Stimulated activated CD8-positive, alpha-beta memory T cell treated with anti-CD3 and anti-CD28 coated beads, Interleukin-7, amount 100 ng/mL, for 24 hours (primary cell): ENCODE measurements around the gene SLC34A3.

ENCODE experiments used
- DNase-seq: peaks from one replicate; pipeline ENCODE4 v3.0.0-alpha.2; 2020; ENCODE audit warnings: low read depth

The SLC34A3 gene

DNA sequence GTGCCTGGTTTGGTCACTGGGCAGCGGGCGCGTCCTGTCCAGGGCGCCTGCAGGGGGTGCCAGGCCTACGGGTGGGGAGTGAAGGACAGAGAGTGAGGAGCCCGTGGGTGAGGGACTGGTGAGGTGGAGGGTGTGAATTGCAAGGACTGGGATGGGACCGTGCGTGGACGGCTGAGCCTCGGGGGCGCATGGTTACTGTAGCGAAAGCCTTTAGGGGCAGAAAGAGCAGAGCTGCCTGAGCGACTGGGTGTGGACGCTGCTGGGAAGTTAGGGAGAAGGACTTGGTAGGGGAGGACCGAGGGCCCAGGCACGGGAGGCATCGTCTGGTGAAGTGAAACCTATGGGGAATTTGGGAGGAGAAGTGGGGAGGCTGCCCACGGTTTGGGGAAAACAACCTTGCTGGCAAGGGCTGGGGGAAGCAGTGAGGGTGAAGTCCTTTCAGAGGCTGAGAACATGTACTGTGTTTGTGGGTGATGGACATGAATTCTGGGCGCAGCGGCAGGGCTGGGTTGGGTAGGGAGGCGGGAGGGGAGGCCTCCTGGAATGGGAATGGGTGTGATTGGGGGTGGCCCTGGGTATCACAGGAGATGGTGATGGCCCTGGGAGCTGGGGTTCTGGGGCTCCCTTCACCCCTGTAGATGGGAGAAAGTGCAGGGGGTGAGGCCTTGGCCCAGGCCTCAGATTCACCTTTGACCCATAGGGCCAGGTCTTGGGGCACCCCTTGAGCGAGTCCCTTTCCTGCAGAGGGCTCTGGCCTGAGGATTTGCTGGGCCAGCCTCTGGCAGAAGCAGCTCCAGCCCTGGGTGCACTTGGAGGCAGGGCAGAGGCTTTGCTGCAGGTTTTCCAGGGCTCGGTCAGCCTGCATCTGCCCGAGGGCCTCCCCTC lies 45.1 kb downstream of the SLC34A3 start:
- DNase-seq = no peak

GRCh38 chr9:137276473-137277328 lies 46.0 kb downstream of the SLC34A3 start:
- no peak for DNase-seq

DNA sequence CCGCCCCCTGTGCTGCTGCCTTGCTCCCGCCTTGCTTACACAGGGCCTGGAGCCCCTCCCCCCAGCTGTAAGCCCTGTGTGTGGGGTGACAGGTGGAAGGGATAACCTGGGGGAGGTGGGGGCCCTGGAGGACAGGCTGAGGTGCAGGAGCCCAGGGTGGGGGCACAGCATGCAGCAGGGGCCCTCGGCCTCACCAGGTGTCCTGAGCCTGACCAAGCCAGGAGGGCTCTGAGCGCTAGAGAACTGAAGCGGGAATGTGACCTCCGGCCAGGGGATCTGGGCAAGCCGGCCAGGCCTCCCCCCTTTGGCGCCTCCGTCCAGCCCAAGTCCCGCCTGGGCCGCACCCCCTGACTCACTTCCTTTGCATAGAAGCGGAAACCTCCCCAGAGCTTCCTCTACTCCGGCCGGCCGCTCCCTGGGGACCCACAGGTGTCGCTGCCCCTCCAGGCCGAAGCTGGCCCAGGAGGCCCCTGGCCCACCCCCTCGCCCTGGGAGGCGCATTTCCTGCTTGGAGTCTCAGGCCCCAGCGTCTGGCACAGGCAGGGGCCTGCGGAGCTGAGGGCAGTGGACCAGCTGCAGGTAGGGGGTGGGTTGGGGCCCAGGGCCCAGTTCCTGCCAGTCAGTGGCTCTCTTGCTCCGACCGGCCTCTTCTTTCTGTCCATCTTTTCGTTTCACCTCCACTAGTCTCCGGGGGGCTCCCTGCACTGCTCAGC lies 46.8 kb downstream of the SLC34A3 start, which contains the start of gene TOR4A:
Gene TOR4A (plus strand): TSS at position 398 of the 713 bp plus-strand sequence. CDS start 964 bp downstream, outside the sequence.
- DNase-seq = no peak

- DNase-seq = no peak
Observed at GRCh38 chr9:137278061-137278701, 47.5 kb downstream of the SLC34A3 start.

DNA sequence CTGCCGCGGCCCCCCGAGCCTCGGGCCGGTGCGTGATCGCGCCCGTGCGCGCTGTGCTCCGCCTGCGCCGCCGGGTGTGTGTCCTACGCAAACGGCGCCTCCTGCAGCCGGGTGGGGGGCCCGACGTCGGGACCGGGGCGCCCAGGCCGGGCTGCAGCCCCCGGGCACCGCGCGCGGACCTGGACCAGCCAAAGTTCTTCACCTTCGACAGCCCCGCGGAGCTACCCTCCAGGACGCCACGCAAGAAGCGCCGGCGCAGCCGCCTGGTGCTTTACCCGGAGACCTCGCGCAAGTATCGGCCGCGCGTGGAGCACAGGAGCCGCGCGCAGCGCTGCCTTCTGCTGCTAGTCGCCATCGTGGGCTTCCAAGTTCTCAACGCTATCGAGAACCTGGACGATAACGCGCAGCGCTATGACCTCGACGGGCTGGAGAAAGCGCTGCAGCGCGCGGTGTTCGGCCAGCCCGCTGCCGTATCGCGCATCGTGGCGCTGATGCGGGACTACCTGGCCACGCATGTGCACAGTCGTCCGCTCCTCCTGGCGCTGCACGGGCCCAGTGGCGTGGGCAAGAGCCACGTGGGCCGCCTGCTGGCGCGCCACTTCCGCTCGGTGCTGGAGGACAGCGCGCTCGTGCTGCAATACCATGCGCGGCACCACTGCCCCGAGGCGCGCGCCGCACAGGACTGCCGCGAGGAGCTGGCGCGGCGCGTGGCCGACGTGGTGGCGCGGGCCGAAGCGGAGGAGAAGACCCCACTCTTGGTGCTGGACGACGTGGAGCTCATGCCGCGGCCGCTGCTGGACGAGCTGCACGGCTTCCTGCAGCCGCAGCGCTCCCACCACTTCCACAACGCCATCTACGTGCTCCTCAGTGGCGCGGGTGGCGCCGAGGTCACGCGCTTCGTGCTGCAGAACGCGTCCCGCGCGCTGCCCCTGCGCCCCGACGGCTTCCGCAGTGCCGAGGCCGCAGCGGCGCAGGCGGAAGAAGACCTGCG lies 48.3 kb downstream of the SLC34A3 start:
- no peak for DNase-seq

DNA sequence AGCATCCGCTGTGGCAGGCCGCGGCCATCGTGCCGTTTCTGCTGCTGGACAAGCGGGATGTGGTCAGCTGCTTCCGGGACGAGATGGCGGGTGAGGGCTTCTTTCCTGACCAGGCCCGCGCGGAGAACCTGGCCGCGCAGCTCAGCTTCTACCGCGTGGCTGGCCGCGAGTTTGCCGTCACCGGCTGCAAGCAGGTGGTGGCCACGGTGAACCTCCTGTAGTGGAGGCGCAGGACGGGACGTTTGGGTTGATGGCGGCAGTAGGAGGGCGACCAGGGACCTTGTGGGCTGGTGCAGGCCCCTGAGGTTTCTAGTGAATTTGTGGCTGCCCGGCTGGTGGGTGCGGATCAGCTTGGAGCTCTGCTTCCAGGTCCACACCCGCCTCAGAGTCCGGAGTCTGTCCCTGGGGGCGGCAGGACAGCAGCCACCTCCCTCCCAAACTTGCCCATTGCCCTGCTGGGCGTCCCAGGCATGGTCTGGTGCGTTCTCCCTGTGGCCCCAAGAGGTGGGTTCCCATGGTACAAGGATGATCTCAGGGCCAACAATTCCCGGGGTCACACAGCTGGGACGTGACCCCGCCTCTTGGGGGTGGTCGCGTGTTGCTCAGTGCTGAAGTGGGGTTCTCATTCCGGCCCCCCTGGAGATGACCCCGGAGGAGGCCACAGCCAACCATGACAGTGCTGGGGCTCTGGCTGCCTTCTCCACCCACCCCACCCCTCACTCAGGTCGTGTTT lies 49.2 kb downstream of the SLC34A3 start:
- DNase-seq = no peak

DNA sequence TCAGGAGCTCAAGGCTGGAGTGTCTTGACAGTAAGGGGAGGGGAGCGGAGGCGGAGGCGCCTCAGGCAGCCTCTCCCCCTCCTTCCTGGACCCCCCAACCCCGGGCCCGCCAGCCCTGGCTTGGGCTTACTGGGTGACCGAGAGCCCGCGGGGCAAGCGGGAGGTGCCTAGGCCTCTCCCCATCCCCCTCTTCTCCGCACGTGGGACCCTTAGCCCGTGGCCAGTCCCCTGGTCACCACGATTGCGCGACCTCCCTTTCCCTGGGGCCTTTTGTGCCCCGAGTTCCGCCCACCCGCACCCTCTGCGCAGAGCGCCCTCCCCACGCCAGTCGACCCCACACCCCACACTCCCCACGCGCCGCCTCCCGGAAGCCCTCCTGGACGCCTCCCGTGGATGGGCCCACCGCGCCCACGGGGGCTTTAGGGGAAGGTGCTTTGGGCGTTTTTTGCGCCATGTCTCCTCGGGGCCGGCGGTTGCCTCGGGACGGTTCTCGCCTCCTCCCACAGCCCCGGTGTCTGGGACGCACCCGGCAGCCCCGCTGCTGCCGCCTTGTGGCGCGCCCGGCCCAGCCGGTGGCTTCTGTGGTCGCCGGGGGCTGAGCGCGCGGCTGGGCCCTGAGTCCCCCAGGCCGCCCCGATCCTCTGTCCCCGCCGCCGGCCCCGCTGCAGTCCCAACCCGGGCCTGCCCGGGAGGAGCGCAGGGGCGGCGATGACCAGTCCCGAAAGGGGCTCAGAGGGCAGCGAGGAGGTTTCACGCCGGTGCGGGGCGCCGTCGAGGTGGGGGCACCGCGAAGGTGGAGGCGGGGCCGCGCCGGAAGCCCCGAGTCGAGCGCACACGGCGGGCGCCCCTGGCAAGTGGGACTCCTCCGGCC lies 50.0 kb downstream of the SLC34A3 start:
- DNase-seq = no peak

GRCh38 chr9:137281345-137282116 lies 50.8 kb downstream of the SLC34A3 start:
- DNase-seq = no peak
